ENCODE results near the gene PRPF38B. TPM values are rescaled to one million over a fixed set of nuclear protein-coding genes. Genes with fewer than 3 reads are reported as not detected.
A peak's percentile ranks its signal among the peaks of the same experiment; 100 is the strongest.

The PRPF38B gene, protein sequence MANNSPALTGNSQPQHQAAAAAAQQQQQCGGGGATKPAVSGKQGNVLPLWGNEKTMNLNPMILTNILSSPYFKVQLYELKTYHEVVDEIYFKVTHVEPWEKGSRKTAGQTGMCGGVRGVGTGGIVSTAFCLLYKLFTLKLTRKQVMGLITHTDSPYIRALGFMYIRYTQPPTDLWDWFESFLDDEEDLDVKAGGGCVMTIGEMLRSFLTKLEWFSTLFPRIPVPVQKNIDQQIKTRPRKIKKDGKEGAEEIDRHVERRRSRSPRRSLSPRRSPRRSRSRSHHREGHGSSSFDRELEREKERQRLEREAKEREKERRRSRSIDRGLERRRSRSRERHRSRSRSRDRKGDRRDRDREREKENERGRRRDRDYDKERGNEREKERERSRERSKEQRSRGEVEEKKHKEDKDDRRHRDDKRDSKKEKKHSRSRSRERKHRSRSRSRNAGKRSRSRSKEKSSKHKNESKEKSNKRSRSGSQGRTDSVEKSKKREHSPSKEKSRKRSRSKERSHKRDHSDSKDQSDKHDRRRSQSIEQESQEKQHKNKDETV
- total RNA-seq = 94.4 and 99.8 TPM in 2 replicates

GRCh38 chr1:108691942-108692723 lies at the start of gene PRPF38B:
Gene PRPF38B, plus strand, starts transcription at chr1:108692310. Its CDS starts 282 bp downstream, at chr1:108692592.
- no peaks in the 10 kb centered on the region for H3K9me3 Mint-ChIP-seq
- intact Hi-C loops (cut with micrococcal nuclease) = loop anchor here (1.0 to 5.0 kb wide), 12 partner anchors 31 to 1647 kb away; partner anchors contain the start of genes CLCC1, GPSM2, HENMT1 and RBM15
- peak; percentile 92 for DNase-seq (ENCODE audit: low spot score)
- H3K4me3 Mint-ChIP-seq = peak within 1 kb of the TSS; percentile 100
- peaks cover 26% of the 10 kb centered on the region for H3K36me3 Mint-ChIP-seq (ENCODE audit: low read depth)
- H3K27me3 Mint-ChIP-seq (ENCODE audit: insufficient read depth) = peaks cover 9% of the 10 kb centered on the region
- peaks cover 44% of the 10 kb centered on the region for H3K4me1 Mint-ChIP-seq (ENCODE audit: low read depth)
- peak within 1 kb of the TSS; percentile 100 for H3K27ac Mint-ChIP-seq

GRCh38 chr1:108643492-108644335 lies 48.4 kb upstream of the PRPF38B start:
- peak; percentile 30 for DNase-seq (ENCODE audit: low spot score)
- H3K4me1 Mint-ChIP-seq (ENCODE audit: low read depth) = peaks cover 71% of the 10 kb centered on the region
- H3K27me3 Mint-ChIP-seq (ENCODE audit: insufficient read depth) = no peaks in the 10 kb centered on the region
- H3K4me3 Mint-ChIP-seq = peak overlapping the region; percentile 31
- H3K9me3 Mint-ChIP-seq = peaks cover 8% of the 10 kb centered on the region
- intact Hi-C loops (cut with micrococcal nuclease) = loop anchor here (1.0 to 5.0 kb wide), 8 partner anchors 49 to 861 kb away; partner anchors contain the start of genes PRPF38B and SLC25A24
- H3K36me3 Mint-ChIP-seq (ENCODE audit: low read depth) = peaks cover 28% of the 10 kb centered on the region
- H3K27ac Mint-ChIP-seq = peak overlapping the region; percentile 68

- peak; percentile 36 for DNase-seq (ENCODE audit: low spot score)
- Mint-ChIP-seq H3K36me3 (ENCODE audit: low read depth) (peaks cover 34% of the 10 kb centered on the region), H3K27ac (peak overlapping the region; percentile 97), H3K9me3 (peaks cover 5% of the 10 kb centered on the region), H3K27me3 (ENCODE audit: insufficient read depth) (no peaks in the 10 kb centered on the region), H3K4me3 (peak overlapping the region; percentile 70), H3K4me1 (ENCODE audit: low read depth) (peaks cover 65% of the 10 kb centered on the region)
- intact Hi-C loops (cut with micrococcal nuclease) = loop anchor here (1.0 to 5.0 kb wide), 5 partner anchors 54 to 708 kb away; partner anchors contain the start of genes GPSM2 and SLC25A24
Measured at GRCh38 chr1:108644984-108645383, 47.1 kb upstream of the PRPF38B start.

DNA sequence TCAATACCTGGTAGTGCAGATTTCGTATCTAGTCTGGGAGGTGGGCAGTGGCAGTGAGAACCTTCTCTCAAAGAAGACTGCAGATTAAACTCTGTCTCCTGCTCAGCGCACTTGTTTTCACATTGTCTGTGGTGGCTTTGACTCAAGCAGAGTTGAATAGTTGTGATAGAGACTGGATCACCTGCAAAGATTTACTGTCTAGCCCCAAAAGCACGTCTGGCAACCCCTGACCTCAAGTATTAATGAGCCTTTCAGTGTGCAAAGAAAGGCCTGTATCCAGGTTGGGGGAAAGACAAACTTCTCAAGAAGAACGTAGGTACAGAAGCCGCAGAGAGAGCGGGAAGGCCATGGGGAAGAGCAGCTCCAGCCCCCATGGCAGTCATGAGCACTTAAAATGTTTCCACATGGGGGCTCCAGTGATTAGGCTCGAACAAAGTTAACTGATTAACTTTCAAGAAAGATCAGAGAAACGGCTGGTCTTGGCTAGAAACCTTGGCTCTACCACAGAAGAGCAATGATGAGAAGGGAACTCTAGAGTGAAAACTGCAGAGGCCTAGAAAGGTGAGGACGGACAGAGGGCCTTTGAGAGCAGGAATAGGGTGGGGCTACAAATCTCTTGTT lies 46.4 kb upstream of the PRPF38B start:
- Mint-ChIP-seq H3K4me1 (ENCODE audit: low read depth) (peaks cover 59% of the 10 kb centered on the region), H3K27ac (peak overlapping the region; percentile 97), H3K9me3 (no peaks in the 10 kb centered on the region), H3K36me3 (ENCODE audit: low read depth) (peaks cover 33% of the 10 kb centered on the region), H3K4me3 (peak overlapping the region; percentile 70), H3K27me3 (ENCODE audit: insufficient read depth) (no peaks in the 10 kb centered on the region)
- intact Hi-C loops (cut with micrococcal nuclease) = loop anchor here (1.0 to 5.0 kb wide), 4 partner anchors 12 to 708 kb away; partner anchors contain the start of genes GPSM2 and STXBP3
- no peak for DNase-seq (ENCODE audit: low spot score)

DNA sequence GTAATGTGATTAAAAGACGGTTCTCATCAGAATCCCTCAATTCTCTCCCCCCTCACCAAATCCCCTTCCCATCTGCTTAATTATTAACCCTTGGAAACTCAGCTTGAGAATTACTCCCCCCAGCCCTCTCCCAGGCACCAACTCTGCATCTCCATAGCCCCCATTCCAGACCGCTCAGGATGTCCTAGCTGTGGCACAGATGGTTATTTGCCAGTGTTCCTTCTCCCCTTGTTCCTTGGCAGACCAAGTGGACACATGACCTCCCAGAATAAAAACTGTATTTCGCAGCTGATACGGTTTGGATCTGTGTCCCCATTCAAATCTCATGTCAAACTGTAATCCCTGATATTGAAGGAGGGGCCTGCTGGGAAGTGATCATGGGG lies 45.9 kb upstream of the PRPF38B start:
- H3K27ac Mint-ChIP-seq = peak overlapping the region; percentile 97
- no peaks in the 10 kb centered on the region for H3K27me3 Mint-ChIP-seq (ENCODE audit: insufficient read depth)
- intact Hi-C loops (cut with micrococcal nuclease) = loop anchor here (1.0 to 5.0 kb wide), 4 partner anchors 11 to 709 kb away; partner anchors contain the start of genes GPSM2 and STXBP3
- H3K9me3 Mint-ChIP-seq = no peaks in the 10 kb centered on the region
- H3K4me1 Mint-ChIP-seq (ENCODE audit: low read depth) = peaks cover 59% of the 10 kb centered on the region
- no peak for DNase-seq (ENCODE audit: low spot score)
- H3K36me3 Mint-ChIP-seq (ENCODE audit: low read depth) = peaks cover 36% of the 10 kb centered on the region
- H3K4me3 Mint-ChIP-seq = peak overlapping the region; percentile 65

DNA sequence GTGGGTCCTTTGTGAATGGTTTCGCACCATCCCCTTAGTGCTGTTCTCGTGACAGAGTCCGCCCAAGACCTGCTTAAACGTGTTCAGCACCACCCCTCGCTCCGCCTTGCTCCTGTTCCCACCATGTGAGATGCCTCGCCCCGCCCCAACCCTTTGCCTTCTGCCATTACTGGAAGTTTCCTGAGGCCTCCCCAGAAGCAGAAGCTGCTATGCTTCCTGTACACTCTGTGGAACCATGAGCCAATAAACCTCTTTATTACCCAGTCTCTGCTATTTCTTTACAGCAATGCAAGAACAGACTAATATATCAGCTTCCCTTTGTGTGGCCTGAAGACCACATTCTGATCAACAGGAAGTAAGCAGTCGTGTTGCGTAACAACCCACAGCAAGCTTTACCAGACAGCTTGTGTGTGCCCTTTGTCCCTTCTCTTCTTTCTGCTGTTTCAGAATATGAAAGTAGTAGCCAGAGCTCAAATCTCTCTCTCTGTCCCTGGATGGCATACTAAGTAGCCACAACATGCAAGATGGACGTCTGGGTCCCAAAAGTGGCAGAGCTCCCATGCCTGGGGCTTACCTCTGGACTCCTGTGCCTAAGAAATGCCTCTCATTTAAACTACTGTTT lies 45.4 kb upstream of the PRPF38B start:
- intact Hi-C loops (cut with micrococcal nuclease) = loop anchor here (1.0 to 5.0 kb wide), 4 partner anchors 11 to 709 kb away; partner anchors contain the start of genes GPSM2 and STXBP3
- H3K4me3 Mint-ChIP-seq = peak overlapping the region; percentile 65
- H3K9me3 Mint-ChIP-seq = no peaks in the 10 kb centered on the region
- peak overlapping the region; percentile 97 for H3K27ac Mint-ChIP-seq
- H3K4me1 Mint-ChIP-seq (ENCODE audit: low read depth) = peaks cover 59% of the 10 kb centered on the region
- H3K36me3 Mint-ChIP-seq (ENCODE audit: low read depth) = peaks cover 38% of the 10 kb centered on the region
- DNase-seq (ENCODE audit: low spot score) = peak; percentile 71
- H3K27me3 Mint-ChIP-seq (ENCODE audit: insufficient read depth) = no peaks in the 10 kb centered on the region

GRCh38 chr1:108653431-108654105 lies 38.5 kb upstream of the PRPF38B start:
- H3K27me3 Mint-ChIP-seq (ENCODE audit: insufficient read depth) = no peaks in the 10 kb centered on the region
- H3K4me3 Mint-ChIP-seq = no peak overlapping the region
- H3K4me1 Mint-ChIP-seq (ENCODE audit: low read depth) = peaks cover 29% of the 10 kb centered on the region
- no peaks in the 10 kb centered on the region for H3K9me3 Mint-ChIP-seq
- no peak overlapping the region for H3K27ac Mint-ChIP-seq
- intact Hi-C loops (cut with micrococcal nuclease) = no loop called here
- DNase-seq (ENCODE audit: low spot score) = no peak
- H3K36me3 Mint-ChIP-seq (ENCODE audit: low read depth) = peaks cover 39% of the 10 kb centered on the region

GRCh38 chr1:108657356-108658080 lies 34.6 kb upstream of the PRPF38B start:
- Mint-ChIP-seq H3K27ac (peak overlapping the region; percentile 4), H3K27me3 (ENCODE audit: insufficient read depth) (no peaks in the 10 kb centered on the region), H3K36me3 (ENCODE audit: low read depth) (peaks cover 18% of the 10 kb centered on the region), H3K4me3 (no peak overlapping the region), H3K4me1 (ENCODE audit: low read depth) (peaks cover 51% of the 10 kb centered on the region), H3K9me3 (no peaks in the 10 kb centered on the region)
- intact Hi-C loops (cut with micrococcal nuclease) = loop anchor here (1.0 kb wide), 1 partner anchor 11 kb away; no protein-coding TSS in a partner anchor
- DNase-seq (ENCODE audit: low spot score) = no peak

GRCh38 chr1:108661030-108661609 lies 31.0 kb upstream of the PRPF38B start, which contains the start of gene HENMT1:
Gene HENMT1, minus strand, starts transcription at chr1:108661093. Its CDS starts 1,209 bp downstream, at chr1:108659884.
- Mint-ChIP-seq H3K36me3 (ENCODE audit: low read depth) (peaks cover 6% of the 10 kb centered on the region), H3K4me3 (peak within 1 kb of the TSS; percentile 87), H3K27me3 (ENCODE audit: insufficient read depth) (no peaks in the 10 kb centered on the region), H3K27ac (peak within 1 kb of the TSS; percentile 97), H3K9me3 (no peaks in the 10 kb centered on the region), H3K4me1 (ENCODE audit: low read depth) (peaks cover 49% of the 10 kb centered on the region)
- intact Hi-C loops (cut with micrococcal nuclease) = loop anchor here (1.0 kb wide), 2 partner anchors 31 to 85 kb away; partner anchors contain the start of genes PRPF38B and STXBP3
- DNase-seq (ENCODE audit: low spot score) = peak; percentile 71

GRCh38 chr1:108663074-108663473 lies 29.0 kb upstream of the PRPF38B start:
- no peaks in the 10 kb centered on the region for H3K9me3 Mint-ChIP-seq
- no peaks in the 10 kb centered on the region for H3K36me3 Mint-ChIP-seq (ENCODE audit: low read depth)
- no peak for DNase-seq (ENCODE audit: low spot score)
- H3K27ac Mint-ChIP-seq = peak overlapping the region; percentile 51
- intact Hi-C loops (cut with micrococcal nuclease) = no loop called here
- peaks cover 36% of the 10 kb centered on the region for H3K4me1 Mint-ChIP-seq (ENCODE audit: low read depth)
- peak overlapping the region; percentile 0 for H3K4me3 Mint-ChIP-seq
- no peaks in the 10 kb centered on the region for H3K27me3 Mint-ChIP-seq (ENCODE audit: insufficient read depth)
